Suprapubic skin (tissue), 3 donors: Measurements from ENCODE around the gene CAMKK1.

Source experiments
- EP300 ChIP-seq: sonication (generic); formaldehyde crosslinking; IDR thresholded peaks from one replicate; pipeline ENCODE4 v1.6.1; 2017; ENCODE audit warnings: antibody characterized with exemption
- TF ChIP-seq, protein P1 (sequence below), 2 donors: fragments of 200-600 bp in 1 of 2; fragments of 450-650 bp in 1 of 2; sonication (generic) in 1 of 2; IDR thresholded peaks; one replicate each; pipeline ENCODE4 v1.5.1; 2016 to 2019; ENCODE audit warnings: antibody characterized with exemption in 2 of 2, mild to moderate bottlenecking in 1 of 2, moderate library complexity in 1 of 2

DNA sequence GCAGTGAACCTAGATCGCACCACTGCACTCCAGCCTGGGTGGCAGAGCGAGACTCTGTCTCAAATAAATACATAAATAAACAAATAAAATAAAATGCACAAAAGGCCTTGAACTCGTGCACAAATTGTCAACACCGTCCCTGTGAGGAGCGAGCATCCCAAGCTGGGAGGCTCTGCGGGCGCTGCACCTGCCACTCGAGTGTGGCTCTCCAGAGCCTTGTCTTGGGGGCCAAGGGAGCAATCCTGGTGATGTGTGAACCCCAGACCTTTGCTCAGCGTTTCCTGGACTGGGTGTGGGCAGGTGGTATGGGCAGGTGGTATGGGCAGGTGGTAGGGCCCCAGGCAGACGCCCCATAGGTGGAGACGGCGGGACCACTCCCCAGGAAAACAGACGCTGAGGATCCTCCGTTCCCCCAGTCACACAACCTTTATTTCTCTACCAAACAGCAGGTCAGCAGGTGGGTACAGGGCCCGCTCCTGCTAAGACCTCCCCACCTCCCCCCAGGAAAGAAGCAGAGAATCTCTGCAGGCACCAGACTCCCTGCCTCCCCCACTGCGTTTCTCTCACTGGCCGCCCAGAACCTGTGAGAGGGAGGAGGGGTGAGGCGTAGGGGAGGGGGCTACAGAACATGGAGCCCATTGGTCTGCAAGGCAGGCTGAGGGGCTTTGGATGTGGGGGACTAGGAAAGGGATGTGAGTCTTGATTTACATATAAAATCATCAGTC, 30.8 kb upstream of the CAMKK1 start:
- no peak for TF ChIP-seq EP300
- TF ChIP-seq, protein P1, sequence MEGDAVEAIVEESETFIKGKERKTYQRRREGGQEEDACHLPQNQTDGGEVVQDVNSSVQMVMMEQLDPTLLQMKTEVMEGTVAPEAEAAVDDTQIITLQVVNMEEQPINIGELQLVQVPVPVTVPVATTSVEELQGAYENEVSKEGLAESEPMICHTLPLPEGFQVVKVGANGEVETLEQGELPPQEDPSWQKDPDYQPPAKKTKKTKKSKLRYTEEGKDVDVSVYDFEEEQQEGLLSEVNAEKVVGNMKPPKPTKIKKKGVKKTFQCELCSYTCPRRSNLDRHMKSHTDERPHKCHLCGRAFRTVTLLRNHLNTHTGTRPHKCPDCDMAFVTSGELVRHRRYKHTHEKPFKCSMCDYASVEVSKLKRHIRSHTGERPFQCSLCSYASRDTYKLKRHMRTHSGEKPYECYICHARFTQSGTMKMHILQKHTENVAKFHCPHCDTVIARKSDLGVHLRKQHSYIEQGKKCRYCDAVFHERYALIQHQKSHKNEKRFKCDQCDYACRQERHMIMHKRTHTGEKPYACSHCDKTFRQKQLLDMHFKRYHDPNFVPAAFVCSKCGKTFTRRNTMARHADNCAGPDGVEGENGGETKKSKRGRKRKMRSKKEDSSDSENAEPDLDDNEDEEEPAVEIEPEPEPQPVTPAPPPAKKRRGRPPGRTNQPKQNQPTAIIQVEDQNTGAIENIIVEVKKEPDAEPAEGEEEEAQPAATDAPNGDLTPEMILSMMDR (IDR thresholded peaks at IDR 0.05), result no peak
